Pancreas (tissue), 10 donors: ENCODE results near the gene MID1. TPM values are rescaled to one million over a fixed set of nuclear protein-coding genes. Genes with fewer than 3 reads are reported as not detected.

Experiments
- ATAC-seq, 4 donors: fragments of 200-7000 bp; cut with Tn5 transposase; one replicate each; pipeline versions ENCODE4 v1.8.0 to v1.9.1; 2020; ENCODE audit warnings: mild to moderate bottlenecking in 4 of 4, moderate library complexity in 4 of 4
- DNase-seq, 6 donors: peaks; one replicate each; pipeline ENCODE4 v3.0.0-alpha.2; 2020
- FAIRE-seq: peaks from 2 replicates; lab custom pipeline; 2012; peaks lifted over from hg19 to GRCh38; lab: Jason Lieb, UNC
- H3K27ac ChIP-seq, 4 donors: fragments of 200-600 bp; sonication (generic); 1 replicate in 3 of 4; 2 replicates in 1 of 4; pipeline versions ENCODE4 v1.5.0 to v1.8.0; 2020
- H3K27me3 ChIP-seq, 4 donors: fragments of 200-600 bp; one replicate each; pipeline ENCODE4 v1.8.0; 2021
- H3K36me3 ChIP-seq, 3 donors: fragments of 200-600 bp; sonication (generic) in 1 of 3; one replicate each; pipeline versions ENCODE4 v1.5.0 to v1.8.0; 2020 to 2021
- H3K4me1 ChIP-seq, 3 donors: fragments of 200-600 bp; one replicate each; pipeline ENCODE4 v1.8.0; 2021
- H3K4me3 ChIP-seq, 4 donors: fragments of 200-600 bp; sonication (generic) in 2 of 4; one replicate each; pipeline versions ENCODE4 v1.5.0 to v1.8.0; 2020 to 2021
- H3K9me3 ChIP-seq, 4 donors: fragments of 200-600 bp; one replicate each; pipeline ENCODE4 v1.8.0; 2021
- CTCF ChIP-seq, 4 donors: fragments of 200-600 bp; sonication (generic) in 3 of 4; IDR thresholded peaks; one replicate each; pipeline versions ENCODE4 v1.5.0 to v1.8.0; 2021; ENCODE audit warnings: antibody characterized with exemption in 4 of 4
- WGBS, 2 donors: extraction: QIAGEN DNeasy Blood & Tissue Kit; methylation state at CpG; one replicate each; pipeline ENCODE4 v1.1.7; 2013; 5-methylcytosine and 5-hydroxymethylcytosine counted together
- intact Hi-C, 3 donors: fragments of 100-400 bp; cut with DNase I; formaldehyde crosslinking; loops; one replicate each; pipeline versions ENCODE4 v1.11.1 to v1.14.2; 2022
- polyA plus RNA-seq, 2 donors: library from polyadenylated mRNA; stranded (reverse); fragments of 200-250 nt; gene quantifications; one replicate each; pipeline ENCODE4 v1.2.3, GENCODE V29; 2013
- total RNA-seq, 6 donors: library from RNA; stranded (reverse); fragmentation: NEBNext Ultra II Directional in 4 of 6; extraction: Animal tissue kit (Norgen Biotek cat#: 25700) in 4 of 6; gene quantifications; one replicate each; pipeline versions ENCODE4 v1.2.1 to v1.2.4, GENCODE V29; 2021 to 2023
- donor health status: healthy with polysubstance abuse.
- donor health status: DM: no; HTN: no; CAD: no; lungs with moderate emphysema.
- donor health status: DM: no; HTN: no; CAD: no.
- donor health status: control.
- donor health status: control.
- donor health status: Bipolar disorder and iron deficiency.
- donor health status: DM: yes; HTN: yes; CAD: no.
- donor health status: DM: no; HTN: no; CAD: no.
- donor health status: DM: no; HTN: no; CAD: no.
- donor health status: DM: yes; HTN: yes; CAD: no.

MID1 gene
- total and polyA plus RNA-seq, 8 donors = 3.3 to 19.2 (median 5.1) TPM

- H3K4me3 ChIP-seq = no peak overlapping the region
- no peaks in the 10 kb centered on the region for H3K4me1 ChIP-seq
- H3K36me3 ChIP-seq = no peaks in the 10 kb centered on the region
- no peaks in the 10 kb centered on the region for H3K27me3 ChIP-seq
- intact Hi-C loops = no loop called here
- no peak for ATAC-seq
- H3K9me3 ChIP-seq = no peaks in the 10 kb centered on the region
- TF ChIP-seq CTCF (IDR thresholded peaks at IDR 0.05) = no peak
- DNase-seq = no peak
- peak; percentile 43 for FAIRE-seq
- no peak overlapping the region for H3K27ac ChIP-seq
Measured at GRCh38 chrX:10404436-10404835, 215.9 kb downstream of the MID1 start.

GRCh38 chrX:10401239-10401638 lies 219.1 kb downstream of the MID1 start:
- ATAC-seq (no peak), FAIRE-seq (peak; percentile 9)
- no peak for TF ChIP-seq CTCF (IDR thresholded peaks at IDR 0.05)

GRCh38 chrX:10399043-10399741 lies 221.2 kb downstream of the MID1 start:
- intact Hi-C loops = no loop called here
- H3K9me3 ChIP-seq = no peaks in the 10 kb centered on the region
- no peaks in the 10 kb centered on the region for H3K27me3 ChIP-seq
- no peak for TF ChIP-seq CTCF (IDR thresholded peaks at IDR 0.05)
- no peaks in the 10 kb centered on the region for H3K4me1 ChIP-seq
- no peak for ATAC-seq
- no peak for DNase-seq
- H3K36me3 ChIP-seq = no peaks in the 10 kb centered on the region
- no peak overlapping the region for H3K27ac ChIP-seq
- FAIRE-seq = no peak
- H3K4me3 ChIP-seq = no peak overlapping the region

More at GRCh38 chrX:10401239-10401638, 219.1 kb downstream of the MID1 start:
- Histone ChIP-seq H3K36me3 (no peaks in the 10 kb centered on the region), H3K27ac (no peak overlapping the region), H3K4me1 (no peaks in the 10 kb centered on the region), H3K4me3 (no peak overlapping the region), H3K27me3 (no peaks in the 10 kb centered on the region), H3K9me3 (no peaks in the 10 kb centered on the region)
- no peak for DNase-seq
- 42 to 43% methylated on average over 1 of the region's 1 CpG for WGBS, 2 donors
- intact Hi-C loops = no loop called here

- TF ChIP-seq CTCF (IDR thresholded peaks at IDR 0.05) = no peak
- no peak overlapping the region for H3K4me3 ChIP-seq
- DNase-seq (no peak), FAIRE-seq (peak; percentile 5), ATAC-seq (no peak)
- H3K9me3 ChIP-seq = no peaks in the 10 kb centered on the region
- no peak overlapping the region for H3K27ac ChIP-seq
- intact Hi-C loops = no loop called here
- 20 to 30% methylated on average over 2 of the region's 2 CpGs for WGBS, 2 donors
- no peaks in the 10 kb centered on the region for H3K36me3 ChIP-seq
- no peaks in the 10 kb centered on the region for H3K27me3 ChIP-seq
- no peaks in the 10 kb centered on the region for H3K4me1 ChIP-seq
Measured at GRCh38 chrX:10398215-10398614, 222.2 kb downstream of the MID1 start.

- no peak for ATAC-seq
- intact Hi-C loops = no loop called here
Measured at GRCh38 chrX:10397349-10397748, 223.0 kb downstream of the MID1 start.

More at GRCh38 chrX:10397349-10397748, 223.0 kb downstream of the MID1 start:
- 69 to 70% methylated on average over 3 of the region's 3 CpGs for WGBS, 2 donors
- H3K4me3 ChIP-seq = no peak overlapping the region
- no peaks in the 10 kb centered on the region for H3K4me1 ChIP-seq
- no peaks in the 10 kb centered on the region for H3K27me3 ChIP-seq
- no peaks in the 10 kb centered on the region for H3K9me3 ChIP-seq
- H3K27ac ChIP-seq = no peak overlapping the region
- no peaks in the 10 kb centered on the region for H3K36me3 ChIP-seq
- no peak for DNase-seq
- no peak for TF ChIP-seq CTCF (IDR thresholded peaks at IDR 0.05)
- no peak for FAIRE-seq
